GM08714 (cell line): ENCODE results near the gene RNF213.

Source experiments
- H3K4me3 ChIP-seq: fragments of 200-500 bp; sonication (Bioruptor generic); 2 replicates; pipeline ENCODE4 v1.5.1; 2014; ENCODE audit warnings: mild to moderate bottlenecking, low read length, inconsistent platforms
- ZNF274 ChIP-seq: IDR thresholded peaks from 2 replicates; pipeline ENCODE4 v1.6.1; 2012; ENCODE audit warnings: mild to moderate bottlenecking, low read depth, low read length

Gene RNF213

DNA sequence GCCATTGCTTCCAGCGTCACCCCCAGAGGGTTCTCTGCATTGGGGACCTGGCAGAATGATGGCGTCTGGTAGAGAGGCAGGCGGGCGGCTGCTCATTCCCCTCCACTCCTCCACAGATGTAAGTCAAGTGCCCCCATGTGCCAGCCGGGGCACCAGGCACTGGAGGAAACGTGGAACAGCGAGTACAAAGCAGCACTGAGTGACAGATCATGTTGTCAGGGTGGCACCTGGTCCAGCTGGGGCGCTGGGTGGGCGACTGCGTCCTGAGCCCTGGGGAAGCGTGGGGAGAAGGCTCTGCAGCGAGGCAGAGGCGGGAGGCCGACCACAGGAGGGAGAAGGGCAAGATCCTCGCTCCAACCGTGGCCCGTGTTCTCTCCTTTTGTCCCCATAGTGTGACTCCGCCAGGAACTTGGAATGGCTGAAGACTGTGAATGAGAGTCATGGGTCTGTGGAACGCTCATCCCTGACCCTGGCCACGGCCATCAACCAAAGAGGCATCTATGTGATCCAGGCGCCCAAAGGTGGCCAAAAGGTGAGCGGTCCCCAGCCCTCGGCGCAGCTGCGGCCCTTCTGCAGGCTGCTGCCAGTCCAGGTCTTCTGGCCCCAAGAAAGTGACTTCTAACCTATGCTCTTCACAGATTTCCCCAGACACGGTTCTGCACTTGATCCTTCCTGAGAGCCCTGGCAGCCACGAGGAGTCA is 76.7 kb downstream of the RNF213 start:
- H3K4me3 ChIP-seq, result no peak overlapping the region
- no peak for TF ChIP-seq ZNF274

GRCh38 chr17:80339118-80339517 is 78.5 kb downstream of the RNF213 start:
- H3K4me3 ChIP-seq, result no peak overlapping the region
- no peak for TF ChIP-seq ZNF274

- H3K4me3 ChIP-seq, result no peak overlapping the region
- TF ChIP-seq ZNF274, result no peak
Measured at GRCh38 chr17:80339731-80340456, 79.2 kb downstream of the RNF213 start.

DNA sequence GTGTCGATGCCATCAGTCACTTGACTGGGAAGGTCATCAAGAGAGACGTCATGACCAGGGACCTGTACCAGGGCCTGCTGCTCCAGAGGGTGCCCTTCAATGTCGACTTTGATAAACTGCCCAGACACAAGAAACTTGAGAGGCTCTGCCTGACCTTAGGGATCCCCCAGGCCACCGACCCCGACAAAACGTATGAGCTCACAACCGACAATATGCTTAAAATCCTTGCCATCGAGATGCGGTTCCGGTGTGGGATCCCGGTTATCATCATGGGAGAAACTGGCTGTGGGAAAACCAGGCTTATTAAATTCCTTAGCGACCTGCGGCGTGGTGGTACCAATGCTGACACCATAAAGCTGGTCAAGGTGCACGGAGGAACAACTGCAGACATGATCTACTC is 84.7 kb downstream of the RNF213 start:
- H3K4me3 ChIP-seq, result no peak overlapping the region
- no peak for TF ChIP-seq ZNF274

DNA sequence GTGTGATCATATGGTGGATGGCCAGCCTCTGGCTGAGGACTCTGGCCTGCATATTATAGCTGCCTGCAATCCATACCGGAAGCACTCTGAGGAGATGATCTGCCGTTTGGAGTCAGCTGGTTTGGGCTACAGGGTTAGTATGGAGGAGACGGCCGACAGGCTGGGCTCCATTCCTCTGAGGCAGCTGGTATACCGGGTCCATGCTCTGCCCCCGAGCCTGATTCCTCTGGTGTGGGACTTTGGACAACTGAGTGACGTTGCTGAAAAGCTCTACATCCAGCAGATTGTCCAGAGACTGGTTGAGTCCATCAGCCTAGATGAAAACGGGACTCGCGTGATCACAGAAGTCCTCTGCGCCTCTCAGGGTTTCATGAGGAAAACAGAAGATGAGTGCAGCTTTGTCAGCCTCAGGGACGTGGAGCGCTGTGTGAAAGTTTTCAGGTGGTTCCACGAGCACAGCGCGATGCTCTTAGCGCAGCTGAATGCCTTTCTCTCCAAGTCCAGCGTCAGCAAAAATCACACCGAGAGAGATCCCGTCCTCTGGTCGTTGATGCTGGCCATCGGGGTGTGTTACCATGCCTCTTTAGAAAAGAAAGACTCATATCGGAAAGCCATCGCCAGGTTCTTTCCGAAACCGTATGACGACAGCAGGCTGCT is 85.3 kb downstream of the RNF213 start:
- H3K4me3 ChIP-seq, result no peak overlapping the region
- TF ChIP-seq ZNF274, result no peak

GRCh38 chr17:80346498-80347275 is 86.0 kb downstream of the RNF213 start:
- TF ChIP-seq ZNF274, result no peak
- no peak overlapping the region for H3K4me3 ChIP-seq

- no peak for TF ChIP-seq ZNF274
- no peak overlapping the region for H3K4me3 ChIP-seq
Measured at GRCh38 chr17:80347536-80347935, 86.9 kb downstream of the RNF213 start.

DNA sequence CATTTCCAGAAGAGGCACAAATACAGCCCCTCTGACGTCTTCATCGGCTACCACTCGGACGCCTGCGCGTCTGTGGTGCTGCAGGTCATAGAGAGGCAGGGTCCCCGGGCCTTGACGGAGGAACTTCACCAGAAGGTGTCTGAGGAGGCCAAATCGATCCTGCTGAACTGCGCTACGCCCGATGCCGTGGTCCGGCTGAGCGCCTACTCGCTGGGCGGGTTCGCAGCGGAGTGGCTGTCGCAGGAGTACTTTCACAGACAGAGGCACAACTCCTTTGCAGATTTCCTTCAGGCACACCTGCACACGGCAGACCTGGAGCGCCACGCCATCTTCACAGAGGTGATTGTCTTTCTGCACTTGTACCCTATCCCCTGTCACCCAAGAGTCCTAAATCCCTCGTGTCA is 87.3 kb downstream of the RNF213 start:
- TF ChIP-seq ZNF274, result no peak
- no peak overlapping the region for H3K4me3 ChIP-seq

DNA sequence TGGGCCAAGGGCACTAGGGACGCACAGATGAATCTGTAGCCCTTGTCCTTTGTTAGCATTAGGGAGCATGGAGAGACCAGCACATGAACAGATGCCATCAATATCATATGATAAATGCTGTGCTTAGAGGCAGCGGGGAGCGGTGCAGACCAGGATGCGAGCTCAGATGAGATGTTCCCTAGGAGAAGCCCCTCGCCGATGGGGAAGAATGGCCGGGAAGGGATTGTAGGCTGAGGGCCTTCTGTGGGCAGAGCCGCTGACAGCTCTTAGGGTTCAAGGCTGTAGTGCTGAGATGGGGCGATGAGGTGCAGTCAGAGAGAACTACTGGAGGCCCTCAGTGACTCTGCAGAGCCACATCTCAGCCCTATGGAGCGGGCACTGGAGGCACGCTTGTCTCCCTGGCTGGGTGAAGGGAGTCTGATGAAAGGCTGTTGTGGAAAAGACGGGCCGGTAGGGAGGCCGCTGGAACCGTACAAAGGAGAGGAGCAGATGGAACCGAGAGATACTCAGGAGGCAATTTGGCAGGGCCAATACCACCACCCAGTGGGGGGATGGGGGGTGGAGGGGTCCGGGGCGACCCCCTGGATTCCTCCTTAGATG is 88.0 kb downstream of the RNF213 start:
- no peak for TF ChIP-seq ZNF274
- H3K4me3 ChIP-seq, result no peak overlapping the region

DNA sequence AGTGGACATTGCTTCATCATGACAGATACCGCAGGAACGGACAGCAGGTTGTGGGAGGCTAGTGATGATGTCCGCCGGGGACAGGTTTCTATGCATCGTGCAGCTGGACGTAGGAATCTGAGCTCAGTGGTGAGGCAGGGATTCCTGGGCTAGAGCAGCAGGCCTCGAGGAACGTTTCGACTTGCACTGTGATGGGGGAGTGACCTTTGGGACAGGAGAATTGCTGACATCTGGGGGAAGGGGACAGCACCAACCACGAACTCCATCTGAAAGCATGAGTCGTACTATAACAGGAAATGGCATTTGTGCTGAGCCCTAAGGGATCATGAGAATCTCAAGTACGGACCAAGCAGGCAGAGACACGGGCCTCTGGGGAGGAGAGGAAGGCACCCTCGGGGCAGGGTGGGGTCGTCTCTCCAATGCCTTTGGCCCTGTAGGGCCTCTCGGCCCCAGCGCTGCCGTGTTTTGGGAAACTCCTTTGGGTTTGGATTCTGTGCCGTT is 88.5 kb downstream of the RNF213 start:
- H3K4me3 ChIP-seq, result no peak overlapping the region
- no peak for TF ChIP-seq ZNF274

- no peak overlapping the region for H3K4me3 ChIP-seq
- no peak for TF ChIP-seq ZNF274
Measured at GRCh38 chr17:80349751-80350150, 89.1 kb downstream of the RNF213 start.

DNA sequence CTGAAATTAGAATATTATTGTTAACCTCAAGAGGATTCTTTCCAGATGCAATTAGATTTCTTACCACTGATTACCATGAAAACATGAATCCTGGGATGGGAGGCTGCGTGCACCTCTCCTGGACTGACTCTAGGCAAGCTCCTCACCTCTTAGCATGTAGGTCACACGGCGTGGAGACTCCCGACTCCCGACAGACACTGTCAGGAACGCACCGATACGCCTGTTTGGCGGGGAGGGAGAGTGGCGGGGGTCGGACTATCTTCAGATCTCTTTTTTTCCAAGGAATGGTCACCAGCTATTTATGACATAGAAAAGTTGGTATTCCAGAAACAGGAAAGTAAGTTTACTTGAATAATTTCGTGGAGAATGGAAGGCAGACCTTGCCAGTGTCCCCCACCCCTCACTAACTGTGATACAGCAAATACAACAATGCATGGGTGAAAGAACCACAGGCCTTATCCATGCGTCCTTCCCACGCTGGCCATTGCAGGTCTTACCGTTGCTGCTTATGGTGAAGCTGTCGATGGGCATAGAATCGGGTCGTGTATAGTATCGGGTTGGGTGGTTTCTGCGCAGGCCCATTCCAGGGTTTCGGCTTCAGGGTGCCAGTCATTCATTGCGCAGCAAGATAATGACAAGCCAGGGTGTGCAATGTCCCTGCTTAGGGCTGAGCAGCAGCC is 91.7 kb downstream of the RNF213 start:
- H3K4me3 ChIP-seq, result no peak overlapping the region
- no peak for TF ChIP-seq ZNF274

GRCh38 chr17:80352991-80353665 is 92.5 kb downstream of the RNF213 start:
- no peak overlapping the region for H3K4me3 ChIP-seq
- no peak for TF ChIP-seq ZNF274
